Measurements from ENCODE around the gene ATP1B3. TPM values are rescaled to one million over a fixed set of nuclear protein-coding genes. Genes with fewer than 3 reads are reported as not detected.
"Not testable (repeated sequence)": the region's sequence is repeated elsewhere in the genome, so short reads cannot be mapped to it uniquely, and the experiment has no call there.

The ATP1B3 gene
- total RNA-seq, 2 experiments from 2014 or later, result 109 to 132 TPM

- intact Hi-C loops (cut with DNase I, micrococcal nuclease), result loop anchor here in 1 of 2 experiments (5.0 kb wide), 1 partner anchor 75 kb away; no protein-coding TSS in a partner anchor
- Mint-ChIP-seq H3K4me3 (no peak overlapping the region), H3K9me3 (ENCODE audit: low read depth) (no peaks in the 10 kb centered on the region), H3K4me1 (no peaks in the 10 kb centered on the region), H3K27me3 (no peaks in the 10 kb centered on the region), H3K27ac (no peak overlapping the region), H3K36me3 (ENCODE audit: low read depth) (peaks cover 3% of the 10 kb centered on the region)
- ChIA-PET CTCF (no interaction called here), POLR2A (no interaction called here)
- no peak for DNase-seq
- ATAC-seq, result no peak
Observed at GRCh38 chr3:141972399-141972798, 96.0 kb downstream of the ATP1B3 start.

- H3K4me3 Mint-ChIP-seq; POLR2A ChIA-PET; H3K36me3 Mint-ChIP-seq (ENCODE audit: low read depth); H3K4me1 Mint-ChIP-seq; H3K27me3 Mint-ChIP-seq; H3K27ac Mint-ChIP-seq; ATAC-seq; H3K9me3 Mint-ChIP-seq (ENCODE audit: low read depth); DNase-seq: not testable (repeated sequence)
- CTCF ChIA-PET, result interaction anchor here (0.7 kb wide), 1 partner anchor 23 kb away, joined by 3 read pairs; no protein-coding TSS in a partner anchor
- intact Hi-C loops (cut with DNase I, micrococcal nuclease), result loop anchor here in 1 of 2 experiments (5.0 kb wide), 1 partner anchor 73 kb away; no protein-coding TSS in a partner anchor
Observed at GRCh38 chr3:141974777-141975176, 98.3 kb downstream of the ATP1B3 start.

Other genes starting within 250 kb of the ATP1B3 start
- 10 to 100 TPM; 38.0 to 67.2 TPM for gene RNF7, start 138.3 kb upstream of the ATP1B3 start, total RNA-seq
- not detected for gene GRK7, start 113.2 kb upstream of the ATP1B3 start, total RNA-seq

All from activated CD4-positive, alpha-beta T cell treated with anti-CD3 and anti-CD28 coated beads for 36 hours (primary cell).